B cell (primary cell): ENCODE measurements around the gene ATP6V0A1. TPM values are rescaled to one million over a fixed set of nuclear protein-coding genes. Genes with fewer than 3 reads are reported as not detected.
A peak's percentile ranks its signal among the peaks of the same experiment; 100 is the strongest.

Source experiments
- ATAC-seq: fragments of 200-7000 bp; cut with Tn5 transposase; one replicate; pipeline ENCODE4 v1.10.0; 2021; ENCODE audit warnings: low read depth, mild to moderate bottlenecking, moderate number of reproducible peaks, moderate library complexity
- CTCF ChIA-PET: fragments of 350-600 bp; sonication (Branson Sonifier 250); formaldehyde crosslinking; loops from one replicate; lab custom pipeline; 2021; ENCODE audit warnings: antibody characterized with exemption, inconsistent platforms; lab: Charles Lee
- POLR2A ChIA-PET: fragments of 350-600 bp; sonication (Branson Sonifier 250); formaldehyde crosslinking; loops from one replicate; lab custom pipeline; 2021; ENCODE audit warnings: antibody characterized with exemption; lab: Charles Lee
- DNase-seq: peaks from one replicate; pipeline ENCODE4 v3.0.0; 2013
- H2AFZ ChIP-seq: 2 replicates; pipeline ENCODE4 v1.6.1; 2012; ENCODE audit warnings: mild to moderate bottlenecking, low read depth, low read length; ENCODE audit not compliant: insufficient read depth, poor library complexity, severe bottlenecking
- H3K27ac ChIP-seq, 2 donors: 1 replicate in 1 of 2; 2 replicates in 1 of 2; pipeline ENCODE4 v1.5.1; 2012 to 2013; ENCODE audit warnings: low read length in 2 of 2, mild to moderate bottlenecking in 2 of 2, moderate library complexity in 1 of 2
- H3K27me3 ChIP-seq, 4 experiments: fragments of 200-600 bp in 1 of 4; sonication (generic) in 1 of 4; replicated peaks in 1 of 4; 1 replicate in 2 of 4; 2 replicates in 2 of 4; pipeline versions ENCODE4 v1.6.1 to v1.7.0; 2013 to 2016; ENCODE audit warnings: low read length in 3 of 4, mild to moderate bottlenecking in 2 of 4, mixed read lengths in 1 of 4, moderate library complexity in 1 of 4; ENCODE audit not compliant: insufficient read depth in 4 of 4, control insufficient read depth in 3 of 4; ENCODE audit errors: control extremely low read depth in 1 of 4
- H3K36me3 ChIP-seq, 2 experiments: replicated peaks in 1 of 2; 1 replicate in 1 of 2; 2 replicates in 1 of 2; pipeline versions ENCODE4 v1.6.1 to v1.7.1; 2013; ENCODE audit warnings: low read length in 1 of 2; ENCODE audit not compliant: insufficient read depth in 2 of 2, control insufficient read depth in 1 of 2; ENCODE audit errors: control extremely low read depth in 1 of 2, extremely low read depth in 1 of 2
- H3K4me1 ChIP-seq, 2 donors: fragments of 200-600 bp in 1 of 2; sonication (generic) in 1 of 2; 1 replicate in 1 of 2; 2 replicates in 1 of 2; pipeline versions ENCODE4 v1.5.1 to v1.6.1; 2013 to 2017; ENCODE audit warnings: low read length in 2 of 2; ENCODE audit not compliant: control insufficient read depth in 2 of 2, insufficient read depth in 2 of 2
- H3K4me2 ChIP-seq: replicated peaks from 2 replicates; pipeline ENCODE3; 2012; ENCODE audit warnings: mild to moderate bottlenecking, low read depth, low read length; ENCODE audit not compliant: poor library complexity, severe bottlenecking
- H3K4me3 ChIP-seq, 5 experiments: fragments of 200-600 bp in 1 of 5; sonication (generic) in 1 of 5; 1 replicate in 3 of 5; 2 replicates in 2 of 5; pipeline versions ENCODE4 v1.5.1 to v1.7.0; 2011 to 2016; ENCODE audit warnings: low read length in 4 of 5, mild to moderate bottlenecking in 4 of 5, low read depth in 2 of 5, control low read depth in 1 of 5, moderate library complexity in 1 of 5; ENCODE audit not compliant: insufficient read depth in 1 of 5; ENCODE audit errors: control extremely low read depth in 1 of 5, extremely low read depth in 1 of 5
- H3K79me2 ChIP-seq: fragments of 200-600 bp; sonication (generic); one replicate; pipeline ENCODE4 v1.6.0; 2016; ENCODE audit warnings: low read length; ENCODE audit not compliant: control insufficient read depth, insufficient read depth
- H3K9ac ChIP-seq: fragments of 200-600 bp; sonication (generic); 2 replicates; pipeline ENCODE4 v1.6.1; 2017; ENCODE audit warnings: mild to moderate bottlenecking, low read length, moderate library complexity
- H3K9me3 ChIP-seq, 3 donors: one replicate each; pipeline versions ENCODE4 v1.6.1 to v1.7.1; 2013; ENCODE audit warnings: low read length in 2 of 3; ENCODE audit not compliant: control insufficient read depth in 2 of 3, insufficient read depth in 1 of 3; ENCODE audit errors: control extremely low read depth in 1 of 3
- H4K20me1 ChIP-seq: 2 replicates; pipeline ENCODE4 v1.6.0; 2012; ENCODE audit warnings: mild to moderate bottlenecking, low read length; ENCODE audit not compliant: insufficient read depth, control insufficient read depth, poor library complexity, severe bottlenecking
- H3K27ac Mint-ChIP-seq: one replicate; pipeline ENCODE4 v1.8.0; 2021; ENCODE audit warnings: mixed read lengths
- H3K27me3 Mint-ChIP-seq: one replicate; pipeline ENCODE4 v1.8.0; 2021; ENCODE audit warnings: mixed read lengths
- H3K4me1 Mint-ChIP-seq: one replicate; pipeline ENCODE4 v1.8.0; 2021; ENCODE audit warnings: mixed read lengths
- H3K4me3 Mint-ChIP-seq: one replicate; pipeline ENCODE4 v1.8.0; 2021; ENCODE audit warnings: mixed read lengths
- H3K9me3 Mint-ChIP-seq: one replicate; pipeline ENCODE4 v1.8.0; 2022; ENCODE audit warnings: mixed read lengths; ENCODE audit not compliant: insufficient read depth
- CTCF ChIP-seq: fragments of 200-600 bp; IDR thresholded peaks from one replicate; pipeline ENCODE4 v1.8.0; 2022; ENCODE audit warnings: antibody characterized with exemption, mild to moderate bottlenecking
- EZH2 ChIP-seq: IDR thresholded peaks from 2 replicates; pipeline ENCODE4 v1.6.1; 2012; ENCODE audit warnings: borderline replicate concordance, low read depth, mild to moderate bottlenecking, moderate library complexity, low read length; ENCODE audit not compliant: insufficient read depth, poor library complexity, severe bottlenecking
- whole genome bisulfite sequencing: methylation state at CpG from one replicate; pipeline ENCODE4 v1.1.5; 2013; ENCODE audit warnings: missing lambda C conversion rate; ENCODE audit not compliant: insufficient coverage; 5-methylcytosine and 5-hydroxymethylcytosine counted together
- intact Hi-C: fragments of 100-400 bp; cut with micrococcal nuclease; formaldehyde crosslinking; loops from one replicate; pipeline ENCODE4 v1.10.0; 2022
- polyA plus RNA-seq: library from polyadenylated mRNA; depleted of rRNA; stranded (reverse); fragments of >200 nt; gene quantifications from 2 replicates; pipeline ENCODE4 v1.2.3, GENCODE V29; 2012
- total RNA-seq, 2 donors: library from RNA; stranded (reverse); fragments of 120-200 nt in 1 of 2; gene quantifications; 1 replicate in 1 of 2; 2 replicates in 1 of 2; pipeline versions ENCODE4 v1.2.3 to v1.2.4, GENCODE V29; 2013 to 2022

ATP6V0A1 gene
- total and polyA plus RNA-seq, 2 donors (not counting 1 experiment from before 2014, with no cell fraction given), result 59.1 to 90.9 TPM

GRCh38 chr17:42561897-42562387 is 103.3 kb downstream of the ATP6V0A1 start, which contains the start of gene COASY:
TSS of gene COASY (plus strand) at chr17:42562148. CDS start at chr17:42562623, 475 bp downstream.
- ChIA-PET POLR2A (interaction anchor here (2.1 kb wide), 1 partner anchor 7 kb away, joined by 6 read pairs; no protein-coding TSS in a partner anchor), CTCF (no interaction called here)
- Histone ChIP-seq H2AFZ (peak within 1 kb of the TSS; percentile 79), H3K9ac (peak within 1 kb of the TSS; percentile 93), H3K27me3 (no peaks in the 10 kb centered on the region), H3K4me1 (peaks cover 27 to 35% of the 10 kb centered on the region in 2 donors), H3K4me3 (peak within 1 kb of the TSS; percentile 76 to 99 (median 93)), H3K27ac (peak within 1 kb of the TSS; percentile 68 to 87), H4K20me1 (peaks cover 12% of the 10 kb centered on the region), H3K36me3 (peaks cover 0 to 26% of the 10 kb centered on the region in 2 experiments), H3K4me2 (peak within 1 kb of the TSS; percentile 80), H3K79me2 (peaks cover 52% of the 10 kb centered on the region), H3K9me3 (no peaks in the 10 kb centered on the region)
- peak within 1 kb of the TSS; percentile 96 for H3K27ac Mint-ChIP-seq
- no peaks in the 10 kb centered on the region for H3K27me3 Mint-ChIP-seq
- intact Hi-C loops, result loop anchor here (1.0 kb wide), 3 partner anchors 8 to 15 kb away; partner anchors contain the start of gene PSMC3IP
- ATAC-seq (peak; percentile 85), DNase-seq (peak; percentile 96)
- H3K4me1 Mint-ChIP-seq, result peaks cover 35% of the 10 kb centered on the region
- TF ChIP-seq EZH2 (no peak), CTCF (no peak)
- peak within 1 kb of the TSS; percentile 97 for H3K4me3 Mint-ChIP-seq
- H3K9me3 Mint-ChIP-seq, result no peaks in the 10 kb centered on the region
- WGBS, result 0% methylated on average over 26 of the region's 26 CpGs
